ENCODE measurements around the gene STK38.

Gene STK38

DNA sequence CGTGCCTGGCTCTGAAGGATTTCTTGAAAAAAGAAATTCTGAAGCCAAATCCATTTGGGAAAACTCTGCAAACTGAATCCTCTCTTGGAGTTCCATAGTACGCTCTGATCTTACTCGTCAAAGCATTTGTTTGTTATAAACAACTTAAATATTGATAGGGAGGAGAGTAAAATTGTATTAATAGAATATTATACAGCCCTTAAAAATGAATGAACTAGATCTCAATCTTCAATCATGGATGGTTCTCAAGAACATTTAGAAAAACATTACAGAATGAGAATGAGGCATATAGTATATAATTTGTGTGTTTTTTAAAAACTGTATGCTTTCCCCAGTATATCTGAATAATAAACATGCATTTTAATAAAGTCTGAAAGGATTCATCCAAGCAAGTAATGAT, 79.7 kb downstream of the STK38 start:
- no peaks in the 10 kb centered on the region for H3K9me2 ChIP-seq (replicated peaks; ENCODE audit: control insufficient read depth, low read length)
- H3K27ac ChIP-seq (ENCODE audit: low read depth, low read length), result no peak overlapping the region
- H3K79me2 ChIP-seq (ENCODE audit: control insufficient read depth, low read length), result peaks cover 82% of the 10 kb centered on the region
- peaks cover 4% of the 10 kb centered on the region; the same call in 1 of the 2 replicates for H4K20me1 ChIP-seq (ENCODE audit: control insufficient read depth, insufficient read depth, low read depth, low read length)
- H3K9me3 ChIP-seq (ENCODE audit: control insufficient read depth, insufficient read depth, low read length), result no peaks in the 10 kb centered on the region
- peaks cover 26% of the 10 kb centered on the region for H3K36me3 ChIP-seq (ENCODE audit: control insufficient read depth, low read length)
- peaks cover 5% of the 10 kb centered on the region; the same call in 1 of the 2 replicates for H3F3A ChIP-seq (ENCODE audit: control insufficient read depth, insufficient read depth)
- H3K4me1 ChIP-seq (ENCODE audit: control insufficient read depth, low read length), result no peaks in the 10 kb centered on the region
- no peaks in the 10 kb centered on the region for H3K27me3 ChIP-seq (ENCODE audit: control insufficient read depth, low read length)
- TF ChIP-seq, protein P1, sequence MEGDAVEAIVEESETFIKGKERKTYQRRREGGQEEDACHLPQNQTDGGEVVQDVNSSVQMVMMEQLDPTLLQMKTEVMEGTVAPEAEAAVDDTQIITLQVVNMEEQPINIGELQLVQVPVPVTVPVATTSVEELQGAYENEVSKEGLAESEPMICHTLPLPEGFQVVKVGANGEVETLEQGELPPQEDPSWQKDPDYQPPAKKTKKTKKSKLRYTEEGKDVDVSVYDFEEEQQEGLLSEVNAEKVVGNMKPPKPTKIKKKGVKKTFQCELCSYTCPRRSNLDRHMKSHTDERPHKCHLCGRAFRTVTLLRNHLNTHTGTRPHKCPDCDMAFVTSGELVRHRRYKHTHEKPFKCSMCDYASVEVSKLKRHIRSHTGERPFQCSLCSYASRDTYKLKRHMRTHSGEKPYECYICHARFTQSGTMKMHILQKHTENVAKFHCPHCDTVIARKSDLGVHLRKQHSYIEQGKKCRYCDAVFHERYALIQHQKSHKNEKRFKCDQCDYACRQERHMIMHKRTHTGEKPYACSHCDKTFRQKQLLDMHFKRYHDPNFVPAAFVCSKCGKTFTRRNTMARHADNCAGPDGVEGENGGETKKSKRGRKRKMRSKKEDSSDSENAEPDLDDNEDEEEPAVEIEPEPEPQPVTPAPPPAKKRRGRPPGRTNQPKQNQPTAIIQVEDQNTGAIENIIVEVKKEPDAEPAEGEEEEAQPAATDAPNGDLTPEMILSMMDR (IDR thresholded peaks at IDR 0.05; ENCODE audit: low read depth, low read length, poor library complexity, severe bottlenecking), result no peak
- TF ChIP-seq EZH2phosphoT487 (IDR thresholded peaks at IDR 0.05; ENCODE audit: borderline replicate concordance, low read length), result no peak
- no peak overlapping the region for H3K4me3 ChIP-seq (ENCODE audit: low read length)
- no peak overlapping the region for H3K4me2 ChIP-seq (ENCODE audit: low read length)

DNA sequence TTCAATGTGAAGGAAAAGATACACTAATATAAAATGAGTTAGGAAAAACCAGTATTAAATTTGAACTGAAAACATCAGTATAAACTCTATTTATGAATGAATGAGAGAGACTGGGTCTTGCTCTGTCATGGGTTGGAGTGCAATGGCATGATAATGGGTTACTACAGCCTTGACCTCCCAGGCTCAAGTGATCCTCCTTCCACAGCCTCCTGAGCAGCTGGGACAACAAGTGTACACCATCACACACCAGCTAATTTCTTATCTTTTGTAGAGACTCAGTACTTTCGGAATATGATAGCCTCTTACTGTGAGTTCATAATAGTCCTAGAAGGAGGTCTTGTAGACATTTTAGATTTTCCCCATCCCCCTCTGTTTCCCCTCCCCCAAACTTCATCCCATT, 83.0 kb downstream of the STK38 start:
- H4K20me1 ChIP-seq (ENCODE audit: control insufficient read depth, insufficient read depth, low read depth, low read length), result peaks cover 3% of the 10 kb centered on the region; the same call in 1 of the 2 replicates
- H3K79me2 ChIP-seq (ENCODE audit: control insufficient read depth, low read length), result peaks cover 98% of the 10 kb centered on the region
- no peak overlapping the region for H3K27ac ChIP-seq (ENCODE audit: low read depth, low read length)

DNA sequence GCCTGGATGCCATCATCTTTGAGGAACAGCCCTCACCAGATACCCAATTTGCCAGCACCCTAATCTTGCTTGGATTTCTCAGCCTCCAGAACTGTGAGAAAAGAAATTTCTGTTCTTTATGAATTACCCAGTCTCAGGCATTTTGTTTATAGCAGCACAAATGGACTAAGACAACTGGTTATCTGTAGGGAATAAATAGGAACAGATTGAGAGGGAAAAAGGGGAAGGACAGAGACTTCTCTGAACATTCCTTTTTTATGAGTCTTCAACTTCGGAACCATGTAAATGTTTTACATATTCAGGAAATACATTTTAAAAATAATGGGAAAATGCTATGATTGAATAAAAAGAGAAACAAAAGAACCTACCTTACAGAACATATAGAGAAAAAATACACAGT, 83.6 kb downstream of the STK38 start:
- Histone ChIP-seq H3K79me2 (ENCODE audit: control insufficient read depth, low read length) (peaks cover 99% of the 10 kb centered on the region), H4K20me1 (ENCODE audit: control insufficient read depth, insufficient read depth, low read depth, low read length) (peaks cover 3% of the 10 kb centered on the region; the same call in 1 of the 2 replicates), H3K9me2 (replicated peaks; ENCODE audit: control insufficient read depth, low read length) (no peaks in the 10 kb centered on the region), H3F3A (ENCODE audit: control insufficient read depth, insufficient read depth) (0 out of 2 replicates have a peak, but pooled peaks cover 4% of the 10 kb centered on the region), H3K9me3 (ENCODE audit: control insufficient read depth, insufficient read depth, low read length) (no peaks in the 10 kb centered on the region), H3K4me3 (ENCODE audit: low read length) (no peak overlapping the region), H3K4me2 (ENCODE audit: low read length) (no peak overlapping the region), H3K36me3 (ENCODE audit: control insufficient read depth, low read length) (peaks cover 15% of the 10 kb centered on the region), H3K27ac (ENCODE audit: low read depth, low read length) (no peak overlapping the region), H3K4me1 (ENCODE audit: control insufficient read depth, low read length) (no peaks in the 10 kb centered on the region), H3K27me3 (ENCODE audit: control insufficient read depth, low read length) (no peaks in the 10 kb centered on the region)
- TF ChIP-seq, protein P1 (IDR thresholded peaks at IDR 0.05; ENCODE audit: low read depth, low read length, poor library complexity, severe bottlenecking), result no peak
- no peak for TF ChIP-seq EZH2phosphoT487 (IDR thresholded peaks at IDR 0.05; ENCODE audit: borderline replicate concordance, low read length)

More for the DNA sequence above, 83.0 kb downstream of the STK38 start:
- Histone ChIP-seq H3K9me2 (replicated peaks; ENCODE audit: control insufficient read depth, low read length) (no peaks in the 10 kb centered on the region), H3K4me3 (ENCODE audit: low read length) (no peak overlapping the region), H3K4me1 (ENCODE audit: control insufficient read depth, low read length) (no peaks in the 10 kb centered on the region), H3K27me3 (ENCODE audit: control insufficient read depth, low read length) (no peaks in the 10 kb centered on the region), H3F3A (ENCODE audit: control insufficient read depth, insufficient read depth) (0 out of 2 replicates have a peak, but pooled peaks cover 5% of the 10 kb centered on the region), H3K4me2 (ENCODE audit: low read length) (no peak overlapping the region), H3K36me3 (ENCODE audit: control insufficient read depth, low read length) (peaks cover 15% of the 10 kb centered on the region), H3K9me3 (ENCODE audit: control insufficient read depth, insufficient read depth, low read length) (no peaks in the 10 kb centered on the region)
- TF ChIP-seq EZH2phosphoT487 (IDR thresholded peaks at IDR 0.05; ENCODE audit: borderline replicate concordance, low read length), result no peak
- TF ChIP-seq, protein P1 (IDR thresholded peaks at IDR 0.05; ENCODE audit: low read depth, low read length, poor library complexity, severe bottlenecking), result no peak
